KMS-11 (cell line): ENCODE results near the gene TOR2A.

Experiments
- H2AFZ ChIP-seq: fragments of 200-600 bp; sonication (generic); 2 replicates; pipeline ENCODE4 v1.6.1; 2016; ENCODE audit warnings: antibody characterized with exemption, mixed run types, low read depth
- H3K27ac ChIP-seq: fragments of 200-600 bp; sonication (generic); 2 replicates; pipeline ENCODE4 v1.6.1; 2016; ENCODE audit warnings: mild to moderate bottlenecking, mixed run types
- H3K27me3 ChIP-seq: fragments of 200-600 bp; sonication (generic); 2 replicates; pipeline ENCODE4 v1.6.1; 2017; ENCODE audit warnings: mild to moderate bottlenecking, low read depth, mixed run types, moderate library complexity; ENCODE audit not compliant: insufficient read depth
- H3K36me3 ChIP-seq: fragments of 200-600 bp; sonication (generic); 2 replicates; pipeline ENCODE4 v1.6.1; 2017; ENCODE audit warnings: mild to moderate bottlenecking, mixed run types; ENCODE audit not compliant: insufficient read depth
- H3K4me1 ChIP-seq: fragments of 200-600 bp; sonication (generic); 2 replicates; pipeline ENCODE4 v1.6.1; 2016; ENCODE audit warnings: mild to moderate bottlenecking, low read depth, mixed run types; ENCODE audit not compliant: poor library complexity, severe bottlenecking
- H3K4me2 ChIP-seq: fragments of 200-600 bp; sonication (generic); 2 replicates; pipeline ENCODE4 v1.7.0; 2016; ENCODE audit warnings: mild to moderate bottlenecking, mixed run types
- H3K4me3 ChIP-seq: fragments of 200-600 bp; sonication (generic); IDR thresholded peaks from 2 replicates; pipeline ENCODE4 v1.6.1; 2017; ENCODE audit warnings: low read depth, low read length, mixed read lengths; ENCODE audit not compliant: insufficient read depth
- H3K79me2 ChIP-seq: fragments of 200-600 bp; sonication (generic); 2 replicates; pipeline ENCODE4 v1.6.1; 2016; ENCODE audit warnings: low read depth, mixed run types; ENCODE audit not compliant: insufficient read depth
- H3K9ac ChIP-seq: fragments of 200-600 bp; sonication (generic); 2 replicates; pipeline ENCODE4 v1.6.1; 2016; ENCODE audit warnings: mild to moderate bottlenecking, mixed run types
- H4K20me1 ChIP-seq: fragments of 200-600 bp; sonication (generic); 2 replicates; pipeline ENCODE4 v1.6.1; 2016; ENCODE audit warnings: mild to moderate bottlenecking, mixed run types; ENCODE audit not compliant: insufficient read depth
- CTCF ChIP-seq: fragments of 200-600 bp; sonication (generic); conservative IDR thresholded peaks from 2 replicates; pipeline ENCODE4 v1.6.1; 2017; ENCODE audit warnings: low read depth, mild to moderate bottlenecking, antibody characterized with exemption, low read length, moderate library complexity, mixed read lengths

Gene TOR2A

GRCh38 chr9:127720865-127721227 is 14.2 kb downstream of the TOR2A start:
- peaks cover 5% of the 10 kb centered on the region for H3K4me1 ChIP-seq
- no peaks in the 10 kb centered on the region for H4K20me1 ChIP-seq

GRCh38 chr9:127720031-127720864 is 14.8 kb downstream of the TOR2A start:
- H3K27me3 ChIP-seq: no peaks in the 10 kb centered on the region
- H3K4me3 ChIP-seq: no peak overlapping the region
- no peak overlapping the region for H2AFZ ChIP-seq
- H3K27ac ChIP-seq: no peak overlapping the region
- TF ChIP-seq CTCF: no peak
- no peaks in the 10 kb centered on the region for H3K79me2 ChIP-seq
- H4K20me1 ChIP-seq: no peaks in the 10 kb centered on the region
- H3K4me2 ChIP-seq: no peak overlapping the region
- no peaks in the 10 kb centered on the region for H3K36me3 ChIP-seq
- H3K4me1 ChIP-seq: peaks cover 5% of the 10 kb centered on the region
- H3K9ac ChIP-seq: no peak overlapping the region

More at GRCh38 chr9:127720865-127721227, 14.2 kb downstream of the TOR2A start:
- no peak for TF ChIP-seq CTCF
- H3K27me3 ChIP-seq: no peaks in the 10 kb centered on the region
- H3K27ac ChIP-seq: no peak overlapping the region
- H3K36me3 ChIP-seq: no peaks in the 10 kb centered on the region
- no peak overlapping the region for H3K4me3 ChIP-seq
- no peak overlapping the region for H2AFZ ChIP-seq
- no peak overlapping the region for H3K9ac ChIP-seq
- H3K4me2 ChIP-seq: no peak overlapping the region
- no peaks in the 10 kb centered on the region for H3K79me2 ChIP-seq

GRCh38 chr9:127717766-127718165 is 17.3 kb downstream of the TOR2A start:
- H3K4me1 ChIP-seq: peaks cover 8% of the 10 kb centered on the region
- H2AFZ ChIP-seq: no peak overlapping the region
- no peak overlapping the region for H3K4me2 ChIP-seq
- no peak overlapping the region for H3K9ac ChIP-seq
- H3K4me3 ChIP-seq: no peak overlapping the region
- no peaks in the 10 kb centered on the region for H3K27me3 ChIP-seq
- TF ChIP-seq CTCF: no peak
- H3K36me3 ChIP-seq: no peaks in the 10 kb centered on the region
- H4K20me1 ChIP-seq: no peaks in the 10 kb centered on the region
- H3K79me2 ChIP-seq: no peaks in the 10 kb centered on the region
- H3K27ac ChIP-seq: no peak overlapping the region

- peak overlapping the region; percentile 62; the same call in 1 of the 2 replicates for H3K4me2 ChIP-seq
- no peak for TF ChIP-seq CTCF
- H3K27me3 ChIP-seq: no peaks in the 10 kb centered on the region
- peaks cover 10% of the 10 kb centered on the region for H3K4me1 ChIP-seq
- H3K9ac ChIP-seq: peak overlapping the region; percentile 80; the same call in 1 of the 2 replicates
- H2AFZ ChIP-seq: peak overlapping the region; percentile 94
- H3K4me3 ChIP-seq: no peak overlapping the region
- no peaks in the 10 kb centered on the region for H3K36me3 ChIP-seq
- H4K20me1 ChIP-seq: no peaks in the 10 kb centered on the region
- H3K27ac ChIP-seq: no peak overlapping the region
- H3K79me2 ChIP-seq: no peaks in the 10 kb centered on the region
Observed at GRCh38 chr9:127716412-127716811, 18.7 kb downstream of the TOR2A start.
